Kidney (tissue), 14 donors: ENCODE measurements around the gene WNT16. TPM values are rescaled to one million over a fixed set of nuclear protein-coding genes. Genes with fewer than 3 reads are reported as not detected.

Source experiments
- DNase-seq, 5 donors: peaks; one replicate each; pipeline ENCODE4 v3.0.0-alpha.2; 2013 to 2020
- FAIRE-seq: peaks from 2 replicates; lab custom pipeline; 2012; peaks lifted over from hg19 to GRCh38; lab: Jason Lieb, UNC
- H3K27ac ChIP-seq, 2 donors: one replicate each; pipeline ENCODE4 v1.7.0; 2013; ENCODE audit warnings: low read depth in 2 of 2, low read length in 2 of 2, inconsistent platforms in 1 of 2
- H3K27me3 ChIP-seq: one replicate; pipeline ENCODE4 v1.7.1; 2013; ENCODE audit warnings: low read length, inconsistent platforms; ENCODE audit not compliant: control insufficient read depth, insufficient read depth
- H3K36me3 ChIP-seq, 3 donors: one replicate each; pipeline versions ENCODE4 v1.7.0 to v1.7.1; 2013; ENCODE audit warnings: low read length in 3 of 3, control low read depth in 1 of 3, inconsistent platforms in 1 of 3; ENCODE audit not compliant: insufficient read depth in 3 of 3, control insufficient read depth in 2 of 3
- H3K4me1 ChIP-seq, 3 donors: one replicate each; pipeline versions ENCODE4 v1.7.0 to v1.7.1; 2013; ENCODE audit warnings: low read length in 3 of 3, inconsistent platforms in 1 of 3, low read depth in 1 of 3; ENCODE audit not compliant: control insufficient read depth in 2 of 3, insufficient read depth in 2 of 3
- H3K4me3 ChIP-seq, 3 donors: one replicate each; pipeline versions ENCODE4 v1.7.0 to v1.8.1; 2013; ENCODE audit warnings: low read length in 3 of 3, control low read depth in 1 of 3, inconsistent platforms in 1 of 3
- H3K9ac ChIP-seq, 3 donors: one replicate each; pipeline versions ENCODE4 v1.7.0 to v1.7.1; 2013; ENCODE audit warnings: low read length in 3 of 3, control low read depth in 1 of 3, inconsistent platforms in 1 of 3
- H3K9me3 ChIP-seq, 3 donors: one replicate each; pipeline versions ENCODE4 v1.7.0 to v1.7.1; 2013; ENCODE audit warnings: low read length in 3 of 3, control low read depth in 1 of 3, inconsistent platforms in 1 of 3; ENCODE audit not compliant: control insufficient read depth in 2 of 3, insufficient read depth in 1 of 3
- CTCF ChIP-seq: IDR thresholded peaks from 3 replicates; pipeline ENCODE4 v1.5.1; 2012; ENCODE audit warnings: mild to moderate bottlenecking, moderate library complexity, borderline replicate concordance; ENCODE audit not compliant: insufficient read depth; ENCODE audit errors: extremely low read depth
- intact Hi-C: fragments of 100-400 bp; cut with DNase I; formaldehyde crosslinking; loops from one replicate; pipeline ENCODE4 v1.11.1; 2022
- polyA plus RNA-seq: library from polyadenylated mRNA; stranded (reverse); fragments of 350-450 nt; fragmentation: Illumina TruSeq; extraction: RNeasy Lipid Tissue Mini Kit (QIAGEN cat#74804); gene quantifications from one replicate; pipeline ENCODE4 v1.2.3, GENCODE V29; 2014; ENCODE audit warnings: low read depth, low replicate concordance; ENCODE audit not compliant: insufficient read depth
- total RNA-seq: library from RNA; stranded (reverse); fragmentation: NEBNext Ultra II Directional; extraction: Animal tissue kit (Norgen Biotek cat#: 25700); gene quantifications from one replicate; pipeline ENCODE4 v1.2.1, GENCODE V29; 2021
- donor health status: control.
- donor health status: control.
- donor health status: control.
- donor health status: control.
- donor health status: control.
- donor health status: DM: yes; HTN: yes; CAD: no.
- donor health status: Normal renal cell carcinoma (clear cell type).

The WNT16 gene
- total and polyA plus RNA-seq, 2 donors from 2014 or later = not detected

- FAIRE-seq (no peak), DNase-seq (no peak)
- Histone ChIP-seq H3K27ac (no peak overlapping the region), H3K9ac (no peak overlapping the region), H3K4me1 (no peaks in the 10 kb centered on the region), H3K4me3 (no peak overlapping the region), H3K27me3 (no peaks in the 10 kb centered on the region), H3K36me3 (no peaks in the 10 kb centered on the region), H3K9me3 (no peaks in the 10 kb centered on the region)
- TF ChIP-seq CTCF = no peak
- intact Hi-C loops = no loop called here
Observed at GRCh38 chr7:121297843-121298242, 31.0 kb upstream of the WNT16 start.

- Histone ChIP-seq H3K27ac (no peak overlapping the region), H3K27me3 (no peaks in the 10 kb centered on the region), H3K9me3 (no peaks in the 10 kb centered on the region), H3K9ac (no peak overlapping the region), H3K4me3 (no peak overlapping the region), H3K4me1 (no peaks in the 10 kb centered on the region), H3K36me3 (no peaks in the 10 kb centered on the region)
- DNase-seq = no peak
- intact Hi-C loops = no loop called here
- TF ChIP-seq CTCF = no peak
- FAIRE-seq = no peak
Observed at GRCh38 chr7:121298831-121299239, 30.0 kb upstream of the WNT16 start.

GRCh38 chr7:121300685-121301420 lies 27.9 kb upstream of the WNT16 start:
- Histone ChIP-seq H3K9ac (no peak overlapping the region), H3K4me3 (no peak overlapping the region), H3K4me1 (no peaks in the 10 kb centered on the region), H3K27me3 (no peaks in the 10 kb centered on the region), H3K9me3 (no peaks in the 10 kb centered on the region), H3K27ac (no peak overlapping the region), H3K36me3 (no peaks in the 10 kb centered on the region)
- intact Hi-C loops = no loop called here
- no peak for TF ChIP-seq CTCF
- DNase-seq (no peak), FAIRE-seq (no peak)
